Immature natural killer cell (primary cell): ENCODE results near the gene RUFY4. TPM values are rescaled to one million over a fixed set of nuclear protein-coding genes. Genes with fewer than 3 reads are reported as not detected.
"Not testable (repeated sequence)": the region's sequence is repeated elsewhere in the genome, so short reads cannot be mapped to it uniquely, and the experiment has no call there.

Experiments used
- DNase-seq, 3 donors: peaks; one replicate each; pipeline ENCODE4 v3.0.0; 2022; ENCODE audit warnings: mixed read lengths in 1 of 3
- H3K27ac Mint-ChIP-seq, 6 donors: one replicate each; pipeline ENCODE4 v1.8.0; 2020; ENCODE audit warnings: mixed read lengths in 6 of 6, mild to moderate bottlenecking in 5 of 6, inconsistent platforms in 4 of 6, moderate library complexity in 3 of 6
- H3K27me3 Mint-ChIP-seq, 3 donors: one replicate each; pipeline ENCODE4 v1.8.0; 2020 to 2021; ENCODE audit warnings: low read depth in 3 of 3, mild to moderate bottlenecking in 3 of 3, mixed read lengths in 3 of 3, moderate library complexity in 3 of 3, inconsistent platforms in 1 of 3
- H3K36me3 Mint-ChIP-seq, 3 donors: one replicate each; pipeline ENCODE4 v1.8.0; 2020; ENCODE audit warnings: mixed read lengths in 3 of 3, inconsistent platforms in 2 of 3, mild to moderate bottlenecking in 2 of 3
- H3K4me1 Mint-ChIP-seq, 2 donors: one replicate each; pipeline ENCODE4 v1.8.0; 2020; ENCODE audit warnings: inconsistent platforms in 2 of 2, mild to moderate bottlenecking in 2 of 2, mixed read lengths in 2 of 2, moderate library complexity in 1 of 2
- H3K4me3 Mint-ChIP-seq, 5 donors: one replicate each; pipeline ENCODE4 v1.8.0; 2020; ENCODE audit warnings: mild to moderate bottlenecking in 5 of 5, mixed read lengths in 5 of 5, inconsistent platforms in 3 of 5, moderate library complexity in 3 of 5
- H3K9me3 Mint-ChIP-seq, 6 donors: one replicate each; pipeline ENCODE4 v1.8.0; 2020; ENCODE audit warnings: mild to moderate bottlenecking in 6 of 6, mixed read lengths in 6 of 6, inconsistent platforms in 4 of 6, moderate library complexity in 3 of 6
- polyA plus RNA-seq, 3 donors: library from polyadenylated mRNA; unstranded; fragments of 300-500 nt; fragmentation: Illumina TruSeq; gene quantifications; one replicate each; pipeline ENCODE4 v1.2.3, GENCODE V29; 2021

The RUFY4 gene, protein sequence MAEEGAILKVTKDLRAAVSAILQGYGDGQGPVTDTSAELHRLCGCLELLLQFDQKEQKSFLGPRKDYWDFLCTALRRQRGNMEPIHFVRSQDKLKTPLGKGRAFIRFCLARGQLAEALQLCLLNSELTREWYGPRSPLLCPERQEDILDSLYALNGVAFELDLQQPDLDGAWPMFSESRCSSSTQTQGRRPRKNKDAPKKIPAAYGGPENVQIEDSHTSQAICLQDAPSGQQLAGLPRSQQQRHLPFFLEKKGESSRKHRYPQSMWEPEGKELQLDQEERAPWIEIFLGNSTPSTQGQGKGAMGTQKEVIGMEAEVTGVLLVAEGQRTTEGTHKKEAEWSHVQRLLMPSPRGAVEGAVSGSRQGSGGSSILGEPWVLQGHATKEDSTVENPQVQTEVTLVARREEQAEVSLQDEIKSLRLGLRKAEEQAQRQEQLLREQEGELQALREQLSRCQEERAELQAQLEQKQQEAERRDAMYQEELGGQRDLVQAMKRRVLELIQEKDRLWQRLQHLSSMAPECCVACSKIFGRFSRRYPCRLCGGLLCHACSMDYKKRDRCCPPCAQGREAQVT
- polyA plus RNA-seq = under 1 TPM in 1 of 3 donors, not detected in 2; 0.50 TPM

DNA sequence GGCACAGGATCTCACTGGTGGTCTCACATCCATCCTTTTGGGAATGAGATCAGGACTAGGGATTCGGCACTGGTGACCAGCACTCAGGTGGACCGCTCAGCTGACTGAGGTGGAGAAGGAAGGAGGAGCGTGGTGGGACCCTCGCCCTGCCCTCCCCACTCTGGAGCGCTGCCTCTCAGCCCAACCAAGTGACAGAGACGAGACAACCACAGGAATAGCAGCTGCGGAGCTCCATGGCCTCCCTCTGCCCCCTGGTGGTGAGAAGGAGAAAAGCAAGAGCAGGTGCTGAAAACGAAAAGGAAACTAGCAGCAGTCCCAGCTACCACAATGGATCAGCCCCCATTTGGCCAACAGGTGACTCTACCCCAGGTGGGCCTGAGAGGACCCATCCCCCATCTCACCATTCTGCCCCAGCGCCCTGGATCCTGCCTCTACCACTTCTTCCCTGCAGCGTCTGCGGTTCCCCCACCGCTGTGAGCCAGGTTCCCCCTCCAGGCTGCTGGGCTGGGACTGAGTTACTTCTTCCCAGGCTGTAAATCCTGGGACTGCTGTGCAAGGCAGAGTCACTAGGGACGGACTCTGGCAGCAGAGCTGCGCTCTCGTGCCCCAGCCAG is at the start of gene RUFY4:
Gene RUFY4, plus strand, starts transcription at position 533 of the 614 bp plus-strand sequence. CDS start 1,353 bp downstream, outside the sequence.
- peak; percentile 77 to 84 (median 81) for DNase-seq
- not testable (repeated sequence) for H3K27me3 Mint-ChIP-seq, H3K9me3 Mint-ChIP-seq, H3K36me3 Mint-ChIP-seq
- peak within 1 kb of the TSS in 4 of 6 donors; percentile 37 to 71 (median 58) for H3K27ac Mint-ChIP-seq
- H3K4me1 Mint-ChIP-seq = peaks cover 16% of the 10 kb centered on the region in 2 donors
- H3K4me3 Mint-ChIP-seq = peak within 1 kb of the TSS; percentile 72 to 82 (median 77)

DNA sequence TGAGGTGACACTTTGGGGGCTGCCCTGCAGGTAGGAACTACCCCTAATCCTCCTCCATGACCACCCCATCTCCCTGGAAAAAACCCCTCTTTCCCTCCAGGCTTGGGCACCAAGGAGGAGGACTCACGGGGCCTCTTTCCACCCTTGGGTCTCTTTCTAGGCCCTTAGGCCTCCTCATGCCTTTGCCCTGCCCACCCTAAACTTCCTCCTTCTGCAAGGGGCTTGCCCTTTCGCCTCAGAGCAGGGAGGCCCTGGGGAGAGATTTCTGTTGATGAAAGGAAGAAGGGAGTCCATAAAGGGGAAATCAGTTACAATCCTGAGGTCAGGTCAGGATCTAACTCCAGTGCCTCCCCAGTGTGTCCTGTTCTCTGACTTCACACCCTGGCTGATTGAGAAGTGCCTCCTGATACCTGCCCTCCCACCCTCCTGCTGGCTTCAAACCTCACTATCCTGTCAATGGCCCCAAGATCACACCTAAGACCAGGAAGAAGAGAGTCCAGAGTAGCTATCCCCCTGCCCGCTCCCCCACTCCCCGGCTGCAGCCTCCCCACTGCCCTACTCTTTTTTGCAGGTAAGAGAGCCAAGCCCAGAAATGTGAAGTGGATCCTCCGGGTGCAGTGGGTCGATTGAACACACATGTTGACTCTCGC is 49.5 kb upstream of the RUFY4 start:
- Mint-ChIP-seq H3K4me3 (no peak overlapping the region), H3K27ac (no peak overlapping the region), H3K36me3 (no peaks in the 10 kb centered on the region), H3K27me3 (peaks cover 0 to 4% (median 3%) of the 10 kb centered on the region in 3 donors), H3K9me3 (no peaks in the 10 kb centered on the region), H3K4me1 (no peaks in the 10 kb centered on the region)
- DNase-seq = no peak

DNA sequence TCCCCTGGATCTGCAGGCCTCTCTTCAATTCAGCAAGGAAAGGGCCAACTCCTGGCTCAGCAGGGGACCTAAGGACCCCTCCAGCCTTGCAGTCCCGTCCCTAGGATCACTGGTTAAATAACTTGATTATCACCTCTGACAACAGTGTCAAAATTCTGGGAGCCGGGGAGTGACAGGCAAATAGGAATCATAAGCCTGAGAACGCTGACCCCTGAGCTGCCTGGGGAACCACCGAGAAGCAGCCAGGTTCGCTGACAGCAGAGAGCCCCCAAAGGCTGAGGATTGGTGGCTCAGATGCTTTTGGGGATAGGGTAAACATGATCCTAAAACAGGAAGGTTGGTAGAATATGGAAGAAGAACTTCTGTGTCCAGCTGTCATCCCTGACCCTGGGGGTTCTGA is 48.8 kb upstream of the RUFY4 start:
- H3K36me3 Mint-ChIP-seq = no peaks in the 10 kb centered on the region
- H3K9me3 Mint-ChIP-seq = no peaks in the 10 kb centered on the region
- peaks cover 0 to 7% (median 3%) of the 10 kb centered on the region in 3 donors for H3K27me3 Mint-ChIP-seq
- H3K4me3 Mint-ChIP-seq = no peak overlapping the region
- DNase-seq = no peak
- no peaks in the 10 kb centered on the region for H3K4me1 Mint-ChIP-seq
- H3K27ac Mint-ChIP-seq = no peak overlapping the region

DNA sequence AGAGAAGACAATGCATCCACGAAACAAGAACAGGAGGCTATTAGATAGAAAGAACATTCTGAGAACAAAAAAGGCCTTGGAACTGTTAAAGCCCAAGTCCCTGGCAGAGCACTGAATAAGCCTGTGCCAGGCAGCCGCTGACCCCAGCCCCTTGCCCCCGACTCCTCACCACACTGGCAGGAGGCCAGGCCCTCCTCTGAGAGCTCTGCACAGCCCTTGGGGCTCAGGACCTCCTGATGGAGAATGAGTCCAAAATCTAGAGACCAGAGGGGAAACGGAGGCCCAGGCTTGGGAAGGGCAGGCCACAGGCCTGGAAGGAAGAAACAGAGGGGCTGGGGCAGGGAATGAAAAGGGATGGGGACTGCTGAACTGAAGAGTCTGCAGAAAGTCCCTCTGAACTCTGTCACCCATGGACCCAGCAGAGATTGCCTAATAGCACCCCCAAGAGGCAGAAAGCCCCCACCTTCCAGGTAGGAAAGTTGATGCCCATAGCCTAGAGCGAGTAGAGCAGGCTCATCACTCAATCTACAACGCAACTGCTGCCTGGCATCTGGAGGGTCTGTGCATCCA is 48.0 kb upstream of the RUFY4 start:
- Mint-ChIP-seq H3K4me3 (no peak overlapping the region), H3K27me3 (peaks cover 0 to 8% (median 3%) of the 10 kb centered on the region in 3 donors), H3K36me3 (no peaks in the 10 kb centered on the region), H3K4me1 (no peaks in the 10 kb centered on the region), H3K9me3 (no peaks in the 10 kb centered on the region), H3K27ac (no peak overlapping the region)
- DNase-seq = no peak

DNA sequence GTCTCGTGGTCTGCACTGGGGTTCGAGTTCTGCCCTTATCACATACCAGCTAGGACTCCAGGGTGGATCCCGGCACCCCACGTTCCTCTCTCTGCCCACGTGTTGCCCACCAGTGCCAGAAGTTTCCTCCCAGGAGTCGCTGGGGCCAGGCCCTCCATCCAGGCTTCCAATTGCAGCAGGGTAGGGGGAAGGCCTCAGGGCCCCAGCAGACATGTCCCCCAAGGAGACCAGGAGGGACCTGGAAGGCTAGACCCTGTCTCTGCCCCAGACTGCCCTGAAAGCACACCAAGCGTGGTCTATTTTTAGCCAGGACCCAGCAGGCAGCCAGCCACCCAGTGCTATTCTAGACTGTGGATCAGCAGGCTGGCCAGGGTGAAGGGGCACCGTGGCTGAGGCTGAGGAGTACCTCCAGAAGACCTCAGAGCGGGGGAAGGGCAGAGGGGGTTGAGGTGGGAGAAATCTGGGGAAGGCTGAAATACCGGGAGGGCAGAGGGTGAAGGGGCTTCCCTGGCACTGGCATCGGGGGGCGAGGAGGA is 47.4 kb upstream of the RUFY4 start:
- no peak overlapping the region for H3K27ac Mint-ChIP-seq
- peaks cover 0 to 8% (median 3%) of the 10 kb centered on the region in 3 donors for H3K27me3 Mint-ChIP-seq
- no peaks in the 10 kb centered on the region for H3K36me3 Mint-ChIP-seq
- H3K4me3 Mint-ChIP-seq = no peak overlapping the region
- H3K9me3 Mint-ChIP-seq = no peaks in the 10 kb centered on the region
- H3K4me1 Mint-ChIP-seq = no peaks in the 10 kb centered on the region
- no peak for DNase-seq

DNA sequence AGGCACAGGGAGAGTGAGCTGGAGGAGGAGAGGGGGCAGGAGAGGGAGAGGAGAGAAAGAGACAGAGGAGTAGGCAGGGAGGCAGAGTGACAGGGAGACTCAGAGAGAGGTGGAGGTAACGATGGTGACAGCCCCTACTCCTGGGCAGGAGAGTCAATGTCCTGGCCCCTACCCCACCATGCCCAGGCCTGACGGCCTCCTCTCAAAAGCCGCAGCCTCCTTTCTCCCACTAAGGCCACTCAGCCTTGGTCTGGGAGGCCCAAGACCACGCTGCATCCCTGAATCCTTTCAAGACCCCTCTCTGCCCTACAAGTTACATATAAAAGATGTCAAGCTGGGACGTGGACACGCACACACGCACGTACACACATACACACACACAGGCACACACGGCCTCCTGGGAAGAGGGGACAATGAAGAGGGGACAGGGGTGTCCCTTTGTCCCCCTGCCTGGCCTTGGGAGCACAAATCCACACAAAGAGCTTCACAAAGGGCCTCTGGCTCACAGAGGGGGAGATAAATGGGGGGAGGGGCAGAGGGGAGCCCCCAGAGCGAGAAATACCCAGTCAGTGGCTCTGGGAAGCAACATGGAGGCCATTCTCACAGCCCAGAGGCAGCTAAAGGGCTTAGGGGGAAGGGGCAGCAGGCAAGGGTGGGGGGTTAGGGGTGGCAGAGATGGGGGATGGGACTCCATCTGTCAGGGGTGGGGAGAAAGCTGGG is 46.8 kb upstream of the RUFY4 start:
- no peak for DNase-seq
- peaks cover 0 to 8% (median 3%) of the 10 kb centered on the region in 3 donors for H3K27me3 Mint-ChIP-seq
- no peaks in the 10 kb centered on the region for H3K9me3 Mint-ChIP-seq
- no peak overlapping the region for H3K27ac Mint-ChIP-seq
- H3K36me3 Mint-ChIP-seq = no peaks in the 10 kb centered on the region
- H3K4me3 Mint-ChIP-seq = no peak overlapping the region
- no peaks in the 10 kb centered on the region for H3K4me1 Mint-ChIP-seq

DNA sequence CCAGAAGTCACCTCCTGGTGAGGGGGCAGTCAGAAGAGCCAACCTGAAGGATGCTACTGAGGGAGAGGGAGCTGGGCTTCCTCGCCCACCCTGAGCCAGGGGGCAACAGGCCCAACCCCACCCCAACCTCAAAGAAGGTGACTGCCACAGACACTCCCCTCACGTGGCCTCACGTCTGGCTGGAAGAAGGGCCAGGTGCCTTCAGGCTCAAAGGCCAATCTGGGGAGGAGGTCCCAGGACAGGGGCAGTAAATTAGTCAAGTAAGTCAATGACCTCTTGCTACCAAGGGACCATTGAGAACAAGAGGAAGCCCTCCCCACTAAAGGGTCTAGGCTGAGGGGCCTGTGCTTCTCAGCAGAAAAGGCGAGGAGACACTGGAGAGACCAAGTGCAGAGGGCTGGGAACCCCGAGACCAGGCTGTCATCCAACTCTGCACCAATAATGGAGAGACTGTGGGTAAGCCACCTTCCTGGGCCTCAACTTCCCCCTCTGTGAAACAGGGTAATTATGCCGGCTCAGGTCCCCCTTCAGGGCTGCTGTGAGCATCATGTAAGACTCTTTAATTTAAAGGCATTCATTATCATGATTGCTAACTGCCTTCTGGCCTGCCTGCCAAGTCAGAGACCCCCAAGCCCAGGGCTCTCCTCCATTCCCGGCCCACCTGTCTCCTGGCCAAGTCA is 46.1 kb upstream of the RUFY4 start:
- H3K4me3 Mint-ChIP-seq = no peak overlapping the region
- no peaks in the 10 kb centered on the region for H3K9me3 Mint-ChIP-seq
- no peak for DNase-seq
- no peaks in the 10 kb centered on the region for H3K36me3 Mint-ChIP-seq
- H3K27ac Mint-ChIP-seq = no peak overlapping the region
- peaks cover 0 to 4% (median 3%) of the 10 kb centered on the region in 3 donors for H3K27me3 Mint-ChIP-seq
- H3K4me1 Mint-ChIP-seq = no peaks in the 10 kb centered on the region

DNA sequence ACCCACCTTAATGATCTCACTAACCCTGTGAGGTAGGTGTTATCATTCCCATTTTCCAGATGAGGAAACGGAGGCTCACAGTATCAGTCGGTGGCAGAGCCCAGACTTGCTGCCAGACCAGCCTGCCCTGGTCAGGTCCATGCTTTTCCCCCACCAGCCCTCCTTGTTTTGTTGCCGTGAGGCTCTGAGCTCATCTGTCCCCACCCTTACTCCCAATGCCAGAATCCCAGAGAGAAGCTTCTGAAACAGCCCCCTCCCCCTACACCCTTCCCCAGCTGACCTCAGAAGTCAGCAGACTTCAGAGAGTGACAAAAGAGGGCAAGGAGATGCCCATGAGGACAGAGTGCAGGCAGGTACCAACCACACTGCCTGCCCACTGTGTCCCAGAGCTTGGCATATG is 45.4 kb upstream of the RUFY4 start:
- Mint-ChIP-seq H3K9me3 (no peaks in the 10 kb centered on the region), H3K27me3 (peaks cover 0 to 4% (median 3%) of the 10 kb centered on the region in 3 donors), H3K36me3 (no peaks in the 10 kb centered on the region), H3K27ac (no peak overlapping the region), H3K4me1 (no peaks in the 10 kb centered on the region), H3K4me3 (no peak overlapping the region)
- no peak for DNase-seq

DNA sequence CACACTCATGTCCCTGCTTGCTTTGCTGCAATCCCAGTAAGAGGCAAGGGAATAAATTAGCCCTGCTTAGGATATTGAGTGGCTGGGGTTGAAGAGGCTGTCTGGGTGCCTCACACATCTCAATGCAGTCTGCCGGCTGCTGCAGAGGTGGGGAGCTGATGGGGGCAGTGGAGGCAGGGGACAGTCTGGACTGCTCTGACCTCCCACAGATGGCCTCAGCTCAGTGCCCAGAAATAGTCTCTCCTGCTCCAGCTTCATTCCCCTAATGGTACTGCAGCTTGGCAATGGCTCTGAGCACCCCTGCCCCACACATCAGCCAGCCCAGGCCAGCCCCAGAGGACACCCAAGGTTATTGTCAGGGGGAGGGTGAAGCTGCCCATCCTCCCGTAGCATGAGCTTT is 44.7 kb upstream of the RUFY4 start:
- no peak for DNase-seq
- Mint-ChIP-seq H3K4me3 (no peak overlapping the region), H3K27ac (no peak overlapping the region), H3K4me1 (no peaks in the 10 kb centered on the region), H3K27me3 (peaks cover 0 to 4% (median 3%) of the 10 kb centered on the region in 3 donors), H3K9me3 (no peaks in the 10 kb centered on the region), H3K36me3 (no peaks in the 10 kb centered on the region)

DNA sequence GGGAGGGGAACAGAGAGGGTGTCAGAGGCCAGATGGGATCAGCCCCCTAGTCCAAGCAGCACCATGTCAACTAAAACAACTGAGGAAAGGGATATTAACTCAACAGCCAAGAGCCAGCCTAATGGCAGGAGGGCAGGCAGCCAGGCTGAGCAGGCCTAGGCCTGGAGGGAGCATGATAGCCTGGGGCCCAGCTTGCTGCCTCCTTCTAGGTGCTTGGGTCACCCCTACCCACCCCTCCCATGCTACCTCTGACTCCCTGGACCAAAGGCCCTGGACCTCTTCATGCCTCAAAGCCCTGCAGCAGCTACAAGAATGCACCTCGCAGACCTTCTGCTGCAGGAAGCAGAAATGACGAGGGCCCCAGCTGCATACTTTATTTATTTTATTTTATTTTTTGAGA is 44.2 kb upstream of the RUFY4 start:
- no peaks in the 10 kb centered on the region for H3K36me3 Mint-ChIP-seq
- no peaks in the 10 kb centered on the region for H3K4me1 Mint-ChIP-seq
- no peak overlapping the region for H3K27ac Mint-ChIP-seq
- peaks cover 0 to 4% (median 3%) of the 10 kb centered on the region in 3 donors for H3K27me3 Mint-ChIP-seq
- H3K9me3 Mint-ChIP-seq = no peaks in the 10 kb centered on the region
- no peak overlapping the region for H3K4me3 Mint-ChIP-seq
- DNase-seq = no peak

DNA sequence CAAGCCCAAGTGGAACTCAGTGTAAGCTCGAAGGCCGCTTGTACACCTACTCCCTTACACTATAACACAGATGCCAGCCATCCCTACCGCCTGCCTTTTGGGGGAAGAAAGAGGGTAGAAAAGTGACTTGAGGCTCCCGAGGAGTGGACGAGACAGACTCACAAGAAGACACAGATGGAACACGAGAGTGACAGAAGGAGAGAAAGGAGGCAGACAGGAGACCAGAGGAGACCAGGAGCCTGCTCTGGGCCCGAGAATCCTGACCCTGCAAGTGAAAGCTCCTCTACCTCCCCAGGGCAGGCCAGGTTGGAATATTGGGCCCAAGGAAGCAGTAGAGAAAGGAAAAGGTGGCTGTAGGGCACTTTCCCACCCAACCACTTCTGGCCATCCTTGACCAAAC is 42.8 kb upstream of the RUFY4 start:
- no peaks in the 10 kb centered on the region for H3K4me1 Mint-ChIP-seq
- H3K36me3 Mint-ChIP-seq = no peaks in the 10 kb centered on the region
- no peak for DNase-seq
- H3K27me3 Mint-ChIP-seq = peaks cover 0 to 4% (median under 1%) of the 10 kb centered on the region in 3 donors
- H3K9me3 Mint-ChIP-seq = no peaks in the 10 kb centered on the region
- H3K27ac Mint-ChIP-seq = no peak overlapping the region
- H3K4me3 Mint-ChIP-seq = no peak overlapping the region

DNA sequence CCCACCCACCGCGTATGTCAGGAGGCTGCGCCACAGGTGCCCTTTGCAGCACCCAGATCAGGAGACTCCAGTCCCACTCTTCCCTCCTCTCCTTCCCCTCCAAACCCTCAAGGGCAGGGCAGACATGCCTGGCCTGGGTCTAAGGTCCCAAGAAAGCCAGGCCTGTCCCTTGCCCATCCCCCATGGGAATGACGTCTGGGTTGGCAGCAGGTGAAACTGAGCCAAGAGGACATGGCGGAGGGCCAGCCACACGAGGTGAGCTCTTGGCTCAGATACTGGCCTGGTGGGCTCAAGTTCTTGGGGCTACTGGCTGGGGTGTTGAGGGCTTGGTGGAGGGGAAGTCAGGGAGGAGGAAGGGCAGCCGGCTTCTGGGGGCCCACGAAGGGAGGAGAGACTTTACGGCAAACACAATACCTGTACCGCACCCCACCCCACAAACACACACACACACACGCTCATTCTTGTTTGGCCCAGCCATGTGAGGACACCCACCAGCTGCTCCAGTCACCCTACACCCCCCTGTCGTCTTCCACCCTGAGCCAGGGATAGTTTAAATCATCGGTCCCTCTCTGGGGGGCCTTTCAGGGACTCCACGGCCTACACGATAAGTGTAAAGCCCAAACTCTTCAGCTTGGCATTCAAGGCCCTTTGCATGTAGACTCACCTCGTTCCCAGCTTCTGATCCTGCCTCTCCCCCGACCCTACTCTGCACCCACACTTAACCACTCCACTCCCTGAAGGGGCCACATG is 42.2 kb upstream of the RUFY4 start:
- Mint-ChIP-seq H3K4me3 (no peak overlapping the region), H3K36me3 (no peaks in the 10 kb centered on the region), H3K27ac (no peak overlapping the region), H3K9me3 (no peaks in the 10 kb centered on the region), H3K4me1 (no peaks in the 10 kb centered on the region), H3K27me3 (peaks cover 0 to 4% (median 0%) of the 10 kb centered on the region in 3 donors)
- no peak for DNase-seq
